Measurements from ENCODE around the gene CDC42BPG.

CDC42BPG gene

DNA sequence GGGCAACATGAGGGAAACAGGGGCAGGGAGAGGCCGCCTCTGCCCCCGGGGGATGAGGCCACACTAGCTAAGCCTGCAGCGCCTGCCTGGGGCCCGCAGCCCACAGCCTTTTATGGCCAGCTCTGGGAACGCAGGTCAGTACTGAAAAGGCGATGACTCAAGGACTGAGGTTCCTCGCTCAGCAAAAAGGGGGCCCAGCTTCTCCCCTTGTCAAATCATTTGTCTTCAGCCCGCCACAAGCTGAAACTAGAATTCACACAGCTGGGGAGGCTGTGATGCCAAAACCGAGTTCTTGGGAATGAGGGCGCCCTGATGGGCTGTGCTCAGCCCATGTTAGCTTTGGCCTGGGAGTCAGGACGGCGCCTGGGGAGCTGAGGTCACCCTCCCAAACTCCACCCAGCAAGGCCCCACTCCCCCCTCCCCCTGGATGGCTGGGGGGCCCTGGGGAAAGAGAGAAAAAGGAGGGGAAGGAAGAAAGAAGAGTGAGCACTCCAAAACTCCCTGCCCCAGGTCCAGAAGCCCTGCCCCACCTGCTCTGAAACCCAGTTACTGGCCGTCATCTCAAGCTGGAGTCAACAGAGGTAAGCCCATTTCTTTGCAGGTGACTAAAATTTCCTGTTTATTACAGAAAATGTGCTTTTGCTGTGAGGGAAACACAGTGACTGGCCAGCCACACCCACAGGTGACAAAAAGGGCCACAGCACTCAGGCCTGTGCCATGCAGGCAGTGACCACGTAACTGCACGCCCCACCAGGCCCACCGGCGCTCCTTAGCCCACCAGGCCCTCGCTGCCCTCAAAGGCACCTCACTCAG is 20.2 kb upstream of the CDC42BPG start:
- no peak for DNase-seq

GRCh38 chr11:64864135-64864472 is 19.7 kb upstream of the CDC42BPG start:
- DNase-seq: no peak

DNA sequence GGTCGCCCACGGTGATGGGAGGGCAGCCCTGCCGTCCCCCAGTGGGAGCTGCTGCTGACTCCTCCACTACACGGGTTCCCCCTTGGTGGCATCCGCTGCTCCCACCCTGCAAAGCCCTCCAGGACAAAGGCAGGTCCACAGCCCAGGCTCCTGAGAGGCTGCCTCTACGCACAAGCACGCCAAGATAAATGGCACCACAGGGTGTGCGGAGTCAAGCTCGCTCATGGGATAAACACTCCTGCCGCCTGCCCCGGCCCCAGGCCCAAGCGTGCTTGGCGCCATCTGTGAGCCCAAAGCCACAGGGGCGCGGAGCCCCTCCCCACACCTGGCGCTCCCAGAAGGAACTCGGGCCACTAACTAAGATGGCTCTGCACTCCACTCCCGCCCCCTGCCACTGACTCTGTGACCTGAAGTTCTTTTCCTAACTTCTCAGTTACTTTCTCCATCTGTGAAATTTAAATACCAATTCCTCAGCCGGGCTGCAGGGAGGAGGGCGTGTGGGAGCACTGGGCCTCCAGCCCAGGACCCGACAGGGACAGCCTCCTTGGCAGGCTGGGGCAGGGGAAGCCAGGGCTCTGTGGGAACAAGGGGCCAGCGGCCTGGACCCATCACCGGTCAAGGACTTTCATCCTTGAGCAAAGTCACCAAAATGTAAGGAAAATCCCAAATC is 19.1 kb upstream of the CDC42BPG start:
- DNase-seq: no peak

GRCh38 chr11:64862987-64863390 is 18.5 kb upstream of the CDC42BPG start:
- no peak for DNase-seq

DNA sequence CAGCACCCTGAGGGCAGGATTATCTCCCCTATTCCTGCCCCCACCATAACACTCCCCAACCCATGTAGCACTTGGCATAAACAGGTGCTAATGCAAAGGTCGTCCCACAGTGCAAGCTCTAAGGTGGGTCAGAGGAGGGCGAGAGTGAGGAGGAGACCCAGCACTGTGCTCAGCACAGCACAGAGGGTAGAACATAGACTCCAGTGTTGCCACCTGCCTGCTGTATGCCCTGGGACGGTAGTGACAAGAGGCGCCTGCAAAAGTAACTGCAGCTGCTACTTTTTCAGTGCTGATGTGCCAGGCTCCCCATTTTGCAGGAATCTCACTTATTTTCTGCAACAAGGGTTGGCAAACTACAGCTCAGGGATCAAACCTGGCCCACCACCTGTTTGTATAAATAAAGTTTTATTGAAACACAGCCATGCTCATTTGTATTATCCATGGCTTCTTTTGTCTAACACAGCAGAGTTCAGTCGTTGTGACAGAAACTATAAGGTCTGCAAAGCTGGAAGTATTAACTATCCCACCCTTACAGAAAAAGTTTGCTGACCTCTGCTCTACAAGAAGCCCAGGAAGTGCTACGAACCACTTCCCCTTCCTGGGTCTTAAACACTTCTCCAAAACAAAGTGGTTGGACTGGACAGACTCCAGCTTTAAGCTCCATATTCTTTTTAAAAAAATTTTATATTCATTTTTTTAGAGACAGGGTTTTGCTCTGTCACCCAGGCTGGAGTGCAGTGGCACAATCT is 16.9 kb upstream of the CDC42BPG start:
- DNase-seq: no peak

DNA sequence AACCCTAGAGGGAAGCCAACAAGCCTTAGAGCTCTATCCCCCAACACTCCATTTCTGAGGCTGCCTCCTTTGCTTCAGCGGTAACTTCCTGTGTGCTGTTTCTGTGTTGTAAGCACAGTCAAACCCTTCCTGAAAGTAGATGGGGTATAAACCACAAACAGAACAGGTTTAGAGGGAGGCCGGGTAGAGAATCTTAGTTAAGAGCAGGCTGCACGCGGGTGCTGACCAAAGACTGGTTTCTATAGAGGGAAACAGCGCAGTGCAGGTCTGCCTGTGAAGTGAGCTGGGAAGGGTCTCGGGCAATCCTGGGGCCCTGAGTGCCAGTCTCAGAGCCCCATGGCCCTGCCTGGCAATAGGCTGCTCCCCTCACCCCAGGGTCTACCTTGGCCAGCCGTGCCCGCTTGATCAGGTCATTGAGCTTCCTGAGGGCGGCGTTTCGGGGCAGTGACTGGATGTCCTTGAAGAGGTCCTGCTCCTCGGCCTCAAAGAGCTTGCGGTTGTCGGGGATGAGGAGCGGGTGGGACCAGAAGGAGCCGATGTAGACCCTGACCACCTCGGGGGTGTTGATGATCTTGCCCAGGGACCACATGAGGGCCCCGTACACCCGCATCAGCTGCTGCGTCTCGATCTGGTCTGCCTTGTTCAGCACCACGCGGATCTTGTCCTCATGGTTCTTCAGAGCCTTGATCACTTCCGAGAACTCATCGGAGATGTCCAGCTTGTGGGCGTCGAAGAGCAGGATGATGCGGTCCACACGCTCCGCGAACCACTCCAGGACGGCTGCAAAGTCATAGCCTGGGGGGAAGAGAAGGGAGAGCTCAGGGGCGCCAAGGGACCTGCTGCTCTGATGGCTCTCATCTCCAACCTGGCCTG is 15.3 kb upstream of the CDC42BPG start:
- DNase-seq: peak; percentile 81

DNA sequence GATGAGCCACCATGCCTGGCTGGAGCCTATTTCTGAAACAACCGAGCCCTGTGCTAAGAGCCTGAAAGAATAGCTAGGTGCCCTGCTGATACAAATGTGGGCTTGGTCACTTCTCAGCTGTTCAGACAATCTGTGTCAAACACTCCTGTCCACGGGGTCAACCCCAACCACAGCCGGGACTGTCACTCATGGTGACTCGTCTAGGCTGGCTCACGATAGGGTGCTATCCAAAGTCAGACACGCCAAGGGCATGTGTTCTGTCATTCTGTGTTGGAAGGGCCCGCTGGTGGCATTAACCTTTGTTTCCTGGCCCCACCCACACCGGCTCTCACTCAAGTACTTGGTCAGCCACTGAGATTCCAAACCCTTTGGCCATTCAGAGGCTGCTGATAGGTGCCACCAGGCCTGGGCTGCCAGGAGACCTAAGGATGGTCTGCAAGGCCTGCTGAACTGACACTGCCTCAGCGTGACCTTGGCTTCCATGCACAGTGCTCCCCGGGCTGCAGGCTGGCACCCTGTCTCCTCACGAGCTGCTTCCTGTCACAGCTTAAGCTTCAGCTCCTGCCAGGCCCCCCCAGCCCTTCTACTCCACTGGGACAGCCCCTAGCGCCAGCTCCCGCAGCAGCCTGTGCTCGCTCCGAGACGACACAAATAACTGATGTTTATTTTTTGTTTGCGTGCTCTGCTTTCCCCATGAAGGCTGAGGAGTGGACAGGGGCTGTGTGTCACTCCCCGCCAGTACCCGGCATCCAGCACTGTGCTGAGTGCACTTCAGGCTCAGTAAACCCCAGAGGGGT is 14.2 kb upstream of the CDC42BPG start:
- DNase-seq: peak; percentile 65

- DNase-seq: no peak
Observed at GRCh38 chr11:64857485-64857884, 13.0 kb upstream of the CDC42BPG start.

- no peak for DNase-seq
Observed at GRCh38 chr11:64856382-64857227, 12.2 kb upstream of the CDC42BPG start.

DNA sequence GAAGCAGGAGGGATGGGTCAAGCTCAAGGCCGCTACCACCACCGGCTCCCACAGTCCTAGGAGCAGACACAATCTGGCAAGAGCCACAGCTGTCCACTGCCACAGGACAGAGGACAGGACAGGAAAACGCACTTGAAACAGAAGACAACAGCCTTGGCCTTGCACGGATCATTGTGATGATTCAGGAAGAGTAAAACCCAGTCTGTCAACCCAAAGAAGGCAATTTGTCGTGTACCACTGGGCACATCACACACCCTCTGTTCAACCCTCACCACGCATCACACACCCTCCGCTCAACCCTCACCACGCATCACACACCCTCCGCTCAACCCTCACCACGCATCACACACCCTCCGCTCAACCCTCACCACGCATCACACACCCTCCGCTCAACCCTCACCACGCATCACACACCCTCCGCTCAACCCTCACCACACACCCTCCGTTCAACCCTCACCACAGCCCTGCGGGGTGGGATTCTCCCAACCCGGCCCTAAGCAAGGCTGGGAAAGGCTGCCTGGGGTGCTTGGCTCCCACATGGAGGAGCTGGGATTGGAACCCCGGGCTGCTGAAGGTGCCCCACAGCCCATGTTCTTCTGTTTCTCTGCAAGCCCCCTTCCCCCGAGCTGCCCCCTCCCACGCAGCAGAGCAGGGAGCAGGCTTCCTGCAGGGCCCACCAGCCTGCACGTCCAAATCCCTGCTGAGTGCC is 11.3 kb upstream of the CDC42BPG start:
- DNase-seq: no peak

GRCh38 chr11:64854534-64855502 is 10.4 kb upstream of the CDC42BPG start:
- DNase-seq: no peak

DNA sequence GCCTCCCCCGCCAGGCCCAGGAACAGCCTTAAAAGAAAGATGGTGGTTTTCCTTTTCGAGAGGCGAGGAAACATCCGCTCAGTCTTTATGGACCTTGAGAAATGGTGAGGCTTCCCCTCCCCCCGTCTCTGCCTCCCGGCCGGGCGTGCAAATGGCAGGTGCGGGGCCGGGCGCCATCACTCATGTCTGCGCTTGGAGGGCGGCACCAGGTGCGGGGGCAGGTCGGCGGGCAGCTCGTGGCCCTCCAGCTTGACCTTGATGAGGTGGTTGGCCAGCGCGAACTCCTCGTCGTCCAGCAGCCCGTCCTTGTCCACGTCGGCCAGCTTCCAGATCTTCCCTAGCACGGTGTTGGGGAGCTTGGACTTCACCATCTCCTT is 9.7 kb upstream of the CDC42BPG start:
- DNase-seq: no peak

DNA sequence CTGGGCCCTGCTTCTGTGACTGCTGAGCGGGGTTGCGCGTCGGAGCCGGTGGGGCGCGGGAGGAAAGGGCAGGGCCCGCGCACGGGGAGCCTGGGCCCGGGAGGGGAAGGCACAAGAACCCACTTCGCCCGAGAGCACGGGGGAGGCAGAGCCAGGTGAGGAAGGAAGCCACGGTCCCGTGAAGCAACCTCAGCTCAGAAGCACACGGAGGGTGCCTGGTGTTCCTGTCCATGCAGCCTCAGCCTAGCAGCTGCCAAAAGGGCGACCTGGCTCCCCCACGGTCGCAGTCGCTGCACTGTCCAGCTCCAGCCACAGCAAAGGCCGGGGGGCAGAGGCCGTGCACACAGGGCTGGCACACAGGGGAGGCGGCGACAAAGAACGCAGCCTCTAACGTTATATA is 9.3 kb upstream of the CDC42BPG start:
- peak; percentile 58 for DNase-seq

GRCh38 chr11:64852804-64853509 is 8.5 kb upstream of the CDC42BPG start:
- no peak for DNase-seq

DNA sequence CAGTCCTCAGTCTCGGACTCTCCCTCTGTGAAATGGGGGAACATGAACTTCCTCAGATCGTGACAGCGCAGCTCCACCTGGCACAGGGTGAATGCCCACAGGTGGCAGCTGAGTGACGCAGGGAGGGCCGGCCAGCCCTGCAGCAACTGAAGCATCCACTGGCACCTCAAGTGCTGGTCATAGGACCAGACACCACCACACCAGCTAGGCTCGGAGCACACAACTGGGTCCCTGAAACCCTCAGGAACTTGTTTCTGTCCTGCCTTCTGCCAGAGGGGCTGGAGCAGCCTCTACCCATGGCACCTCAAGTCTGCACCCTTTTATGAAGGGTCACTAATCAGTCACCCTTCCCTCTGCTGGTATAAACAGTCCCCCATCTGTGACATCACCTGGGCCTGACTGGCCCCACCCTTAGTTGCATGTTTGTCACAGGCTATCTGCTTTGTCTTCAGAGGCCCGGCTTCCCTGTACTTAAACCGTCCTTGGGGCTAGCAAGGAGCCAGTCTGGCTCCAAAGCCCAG is 7.4 kb upstream of the CDC42BPG start:
- DNase-seq: no peak

DNA sequence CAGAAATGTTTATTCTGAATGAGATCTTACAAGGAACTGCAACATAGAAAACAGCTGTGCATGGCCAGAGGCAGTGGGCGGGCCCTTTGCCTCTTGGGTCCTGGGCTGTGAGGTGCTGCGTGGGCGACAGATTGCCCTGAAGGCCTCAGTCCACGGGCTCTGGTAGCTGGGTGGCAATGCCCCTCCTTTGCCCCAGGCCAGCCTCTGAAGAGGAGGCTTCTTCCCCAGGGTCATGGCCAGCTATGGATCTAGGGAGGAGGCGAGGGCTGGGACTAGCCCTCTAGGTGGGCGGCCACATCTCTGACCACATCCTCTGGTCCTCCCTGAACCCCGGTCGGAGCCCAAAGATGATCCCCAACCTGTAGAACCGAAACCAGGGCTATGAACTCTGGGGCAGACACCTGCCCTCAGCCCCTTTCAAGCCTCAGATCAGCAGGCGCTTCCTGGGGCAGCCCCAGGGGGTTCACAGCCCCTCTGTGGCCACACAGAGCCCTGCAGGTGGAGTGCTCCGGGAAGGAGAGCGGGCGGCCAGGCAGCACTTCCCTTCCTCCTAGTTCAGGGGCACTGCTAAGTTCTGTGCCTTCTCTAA is 6.6 kb upstream of the CDC42BPG start:
- peak; percentile 57 for DNase-seq

GRCh38 chr11:64849598-64850356 is 5.3 kb upstream of the CDC42BPG start:
- DNase-seq: no peak

Data from central memory CD4-positive, alpha-beta T cell (primary cell).